Tibial artery (tissue), 4 donors: ENCODE measurements around the gene DCUN1D1.

Experiments used
- DNase-seq, 2 donors: peaks; one replicate each; pipeline ENCODE4 v3.0.0-alpha.2; 2019
- H3K27ac ChIP-seq, 2 donors: fragments of 200-600 bp; sonication (generic) in 1 of 2; 1 replicate in 1 of 2; 2 replicates in 1 of 2; pipeline ENCODE4 v1.5.1; 2018 to 2019; ENCODE audit warnings: mild to moderate bottlenecking in 1 of 2
- H3K27me3 ChIP-seq, 2 donors: fragments of 200-600 bp; sonication (generic) in 1 of 2; one replicate each; pipeline versions ENCODE4 v1.5.1 to v1.6.0; 2016 to 2019
- H3K36me3 ChIP-seq, 3 donors: fragments of 200-600 bp; sonication (generic) in 2 of 3; one replicate each; pipeline ENCODE4 v1.5.1; 2016 to 2019; ENCODE audit warnings: mild to moderate bottlenecking in 2 of 3
- H3K4me1 ChIP-seq, 4 donors: fragments of 200-600 bp; sonication (generic) in 2 of 4; 1 replicate in 3 of 4; 2 replicates in 1 of 4; pipeline ENCODE4 v1.5.1; 2016 to 2019
- H3K4me3 ChIP-seq, 2 donors: fragments of 200-600 bp; sonication (generic) in 1 of 2; 1 replicate in 1 of 2; 2 replicates in 1 of 2; pipeline ENCODE4 v1.5.1; 2018 to 2019; ENCODE audit warnings: mild to moderate bottlenecking in 2 of 2
- H3K9me3 ChIP-seq, 3 donors: fragments of 200-600 bp; sonication (generic) in 1 of 3; one replicate each; pipeline ENCODE4 v1.5.1; 2016 to 2019
- intact Hi-C: fragments of 100-400 bp; cut with DNase I; formaldehyde crosslinking; loops from one replicate; pipeline ENCODE4 v1.15.0; 2023; ENCODE audit warnings: low total_unique reads
- TF ChIP-seq, protein P1 (sequence below), 2 experiments: fragments of 200-600 bp in 1 of 2; fragments of 450-650 bp in 1 of 2; IDR thresholded peaks; one replicate each; pipeline ENCODE4 v1.5.1; 2017 to 2019; ENCODE audit warnings: antibody characterized with exemption in 2 of 2, mild to moderate bottlenecking in 1 of 2, moderate library complexity in 1 of 2

Gene DCUN1D1

DNA sequence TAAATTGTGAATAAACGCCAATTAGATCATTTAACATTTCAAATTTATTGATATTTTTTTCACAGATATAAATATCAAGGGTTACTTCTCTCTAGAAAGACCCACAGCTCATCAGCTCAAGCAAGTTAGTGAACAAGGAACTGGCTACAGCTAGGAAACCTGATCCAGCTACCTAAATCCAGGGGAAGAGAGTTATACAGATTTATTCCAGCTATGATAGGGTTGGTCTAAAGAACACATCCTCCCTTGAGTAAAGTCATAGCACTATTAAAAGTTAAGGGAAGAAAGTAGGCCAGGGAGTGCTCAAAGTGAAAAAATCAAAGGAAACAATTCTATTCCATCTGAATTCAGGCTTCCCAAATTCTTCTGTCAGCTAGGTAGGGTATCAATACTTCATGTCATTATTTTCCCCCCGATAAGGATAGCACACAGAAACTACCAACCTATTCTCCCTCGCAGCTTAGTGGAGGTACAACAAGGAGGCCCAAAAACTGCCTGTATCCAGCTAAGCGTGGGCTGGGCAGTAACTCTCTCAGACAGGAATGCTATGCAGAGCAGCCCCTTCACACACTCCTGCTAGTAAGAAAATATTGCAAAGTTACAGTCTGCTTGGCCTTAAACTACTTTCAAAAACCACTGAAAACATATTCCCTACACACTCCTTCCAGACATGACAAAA, 44.0 kb downstream of the DCUN1D1 start:
- Histone ChIP-seq H3K4me3 (no peak overlapping the region), H3K4me1 (no peaks in the 10 kb centered on the region), H3K27ac (no peak overlapping the region), H3K27me3 (no peaks in the 10 kb centered on the region), H3K9me3 (peaks cover 0 to 10% (median 8%) of the 10 kb centered on the region in 3 donors), H3K36me3 (peaks cover 0 to 5% (median 0%) of the 10 kb centered on the region in 3 donors)
- intact Hi-C loops = no loop called here
- no peak for DNase-seq
- TF ChIP-seq, protein P1, sequence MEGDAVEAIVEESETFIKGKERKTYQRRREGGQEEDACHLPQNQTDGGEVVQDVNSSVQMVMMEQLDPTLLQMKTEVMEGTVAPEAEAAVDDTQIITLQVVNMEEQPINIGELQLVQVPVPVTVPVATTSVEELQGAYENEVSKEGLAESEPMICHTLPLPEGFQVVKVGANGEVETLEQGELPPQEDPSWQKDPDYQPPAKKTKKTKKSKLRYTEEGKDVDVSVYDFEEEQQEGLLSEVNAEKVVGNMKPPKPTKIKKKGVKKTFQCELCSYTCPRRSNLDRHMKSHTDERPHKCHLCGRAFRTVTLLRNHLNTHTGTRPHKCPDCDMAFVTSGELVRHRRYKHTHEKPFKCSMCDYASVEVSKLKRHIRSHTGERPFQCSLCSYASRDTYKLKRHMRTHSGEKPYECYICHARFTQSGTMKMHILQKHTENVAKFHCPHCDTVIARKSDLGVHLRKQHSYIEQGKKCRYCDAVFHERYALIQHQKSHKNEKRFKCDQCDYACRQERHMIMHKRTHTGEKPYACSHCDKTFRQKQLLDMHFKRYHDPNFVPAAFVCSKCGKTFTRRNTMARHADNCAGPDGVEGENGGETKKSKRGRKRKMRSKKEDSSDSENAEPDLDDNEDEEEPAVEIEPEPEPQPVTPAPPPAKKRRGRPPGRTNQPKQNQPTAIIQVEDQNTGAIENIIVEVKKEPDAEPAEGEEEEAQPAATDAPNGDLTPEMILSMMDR (IDR thresholded peaks at IDR 0.05) = no peak

DNA sequence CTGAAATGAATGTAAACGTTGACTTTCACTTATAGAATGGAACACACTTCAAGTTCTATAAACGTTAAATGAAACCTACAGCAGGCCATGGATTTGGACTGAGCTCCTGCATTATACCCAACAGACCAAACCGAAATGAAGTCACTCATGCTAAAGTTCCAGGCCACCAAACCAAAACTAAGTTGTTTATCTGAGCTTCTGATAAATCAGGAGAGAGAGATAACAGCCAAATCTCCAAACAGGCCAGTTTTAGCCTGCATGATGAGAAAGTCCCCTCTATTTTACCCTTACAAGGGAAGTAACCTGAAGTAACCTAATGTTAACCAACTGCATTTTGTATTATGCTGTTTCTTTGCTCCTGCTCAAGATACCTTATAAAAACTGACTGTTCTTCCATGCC, 44.5 kb downstream of the DCUN1D1 start:
- no peak for DNase-seq
- intact Hi-C loops = no loop called here
- TF ChIP-seq, protein P1 (IDR thresholded peaks at IDR 0.05) = no peak
- Histone ChIP-seq H3K27me3 (no peaks in the 10 kb centered on the region), H3K27ac (no peak overlapping the region), H3K9me3 (peaks cover 0 to 10% (median 8%) of the 10 kb centered on the region in 3 donors), H3K36me3 (peaks cover 0 to 5% (median 0%) of the 10 kb centered on the region in 3 donors), H3K4me1 (no peaks in the 10 kb centered on the region), H3K4me3 (no peak overlapping the region)

DNA sequence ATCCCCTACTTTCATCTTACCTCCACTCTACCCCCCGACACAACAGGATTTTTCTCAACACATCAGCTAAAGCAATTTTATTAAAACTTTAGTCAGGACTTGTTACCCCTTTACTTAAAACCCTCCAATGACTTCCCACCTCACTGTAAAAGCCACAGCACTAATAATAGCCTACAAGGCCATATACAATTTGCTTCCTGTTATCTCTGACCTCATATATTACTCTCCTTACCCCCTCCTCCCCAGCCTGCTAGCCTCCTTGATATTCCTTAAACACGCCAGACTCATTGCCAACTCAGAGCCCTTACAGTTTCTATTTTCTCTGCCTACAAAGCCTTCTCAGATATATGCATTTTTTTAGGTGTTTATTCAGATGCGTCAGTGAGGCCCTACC, 54.4 kb downstream of the DCUN1D1 start:
- Histone ChIP-seq H3K27me3 (no peaks in the 10 kb centered on the region), H3K27ac (no peak overlapping the region), H3K9me3 (no peaks in the 10 kb centered on the region), H3K36me3 (no peaks in the 10 kb centered on the region), H3K4me3 (no peak overlapping the region), H3K4me1 (peaks cover 0 to 5% (median 0%) of the 10 kb centered on the region in 4 donors)
- TF ChIP-seq, protein P1 (IDR thresholded peaks at IDR 0.05) = no peak
- DNase-seq = no peak
- intact Hi-C loops = no loop called here

DNA sequence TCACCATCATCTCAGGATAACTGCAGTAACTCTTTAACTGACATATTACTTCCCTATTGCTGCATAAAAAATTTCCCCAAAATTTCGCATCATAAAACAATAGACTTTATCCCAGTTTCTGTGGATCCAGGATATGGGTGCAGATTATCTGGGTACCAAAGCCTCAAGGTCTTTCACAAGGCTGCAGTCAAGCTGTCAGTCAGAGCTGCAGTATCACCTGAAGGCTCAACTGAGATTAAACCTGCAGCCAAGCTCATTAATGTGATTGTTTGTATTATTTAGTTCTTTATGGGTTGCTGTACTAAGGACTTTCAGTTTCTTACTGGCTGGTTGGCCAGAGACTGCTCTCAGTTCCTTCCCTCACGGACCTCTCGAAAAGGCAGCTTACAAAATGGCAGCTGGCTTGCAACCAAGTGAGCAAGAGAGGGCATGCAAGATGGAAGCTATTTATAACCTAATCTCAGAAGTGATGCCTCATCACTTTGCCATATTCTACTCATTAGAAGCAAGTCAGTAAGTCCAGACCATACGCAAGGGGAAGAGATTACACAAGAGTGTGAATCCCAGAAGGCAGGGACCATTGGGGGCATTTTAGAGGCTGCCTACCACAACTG, 54.9 kb downstream of the DCUN1D1 start:
- no peak for DNase-seq
- H3K36me3 ChIP-seq = no peaks in the 10 kb centered on the region
- peaks cover 0 to 5% (median 0%) of the 10 kb centered on the region in 4 donors for H3K4me1 ChIP-seq
- no peak overlapping the region for H3K4me3 ChIP-seq
- no peak overlapping the region for H3K27ac ChIP-seq
- TF ChIP-seq, protein P1 (IDR thresholded peaks at IDR 0.05) = no peak
- intact Hi-C loops = no loop called here
- H3K27me3 ChIP-seq = no peaks in the 10 kb centered on the region
- no peaks in the 10 kb centered on the region for H3K9me3 ChIP-seq

DNA sequence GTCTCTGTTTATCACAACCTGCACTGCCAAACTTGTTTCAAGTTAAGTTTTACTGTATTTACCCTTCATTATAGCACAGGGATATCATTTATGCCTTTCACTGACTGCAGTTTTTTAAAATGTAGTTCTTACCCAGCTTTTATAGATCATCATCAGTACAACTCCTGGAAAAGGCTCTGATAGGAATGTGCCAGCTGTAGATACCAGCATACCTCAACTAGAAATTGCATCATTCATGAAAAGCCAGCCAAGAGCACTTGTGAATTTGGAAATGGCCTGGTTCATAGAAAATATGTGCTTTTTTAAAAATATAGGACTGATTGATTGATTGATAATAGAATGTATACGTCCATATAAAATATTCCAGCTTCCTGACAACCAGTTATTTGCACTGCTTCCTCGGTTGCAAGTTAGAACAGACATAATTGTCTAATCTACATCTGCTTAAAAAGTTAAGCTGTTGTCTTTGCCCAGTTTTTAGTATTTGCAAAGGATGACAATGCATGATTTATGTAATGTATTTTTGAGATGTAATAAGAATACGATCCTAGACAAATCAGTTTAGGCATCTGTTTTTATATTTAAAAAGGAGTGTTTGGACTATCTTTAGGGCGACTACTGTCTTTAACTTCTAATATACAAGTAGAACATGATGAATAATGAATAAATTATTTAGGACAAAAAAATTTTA, 58.5 kb downstream of the DCUN1D1 start:
- Histone ChIP-seq H3K27ac (no peak overlapping the region), H3K27me3 (no peaks in the 10 kb centered on the region), H3K4me1 (peaks cover 0 to 5% (median 0%) of the 10 kb centered on the region in 4 donors), H3K9me3 (no peaks in the 10 kb centered on the region), H3K36me3 (peaks cover 0 to 4% (median 0%) of the 10 kb centered on the region in 3 donors), H3K4me3 (no peak overlapping the region)
- intact Hi-C loops = no loop called here
- TF ChIP-seq, protein P1 (IDR thresholded peaks at IDR 0.05) = no peak
- DNase-seq = no peak
